IPS-15b (cell line): ENCODE results near the gene PARVA.

Source experiments
- H3K27me3 ChIP-seq: one replicate; pipeline ENCODE4 v1.6.1; 2013; ENCODE audit warnings: low read length; ENCODE audit not compliant: control insufficient read depth, insufficient read depth
- H3K36me3 ChIP-seq: one replicate; pipeline ENCODE4 v1.6.1; 2013; ENCODE audit warnings: low read length; ENCODE audit not compliant: control insufficient read depth, insufficient read depth
- H3K4me1 ChIP-seq: one replicate; pipeline ENCODE4 v1.6.1; 2013; ENCODE audit warnings: mild to moderate bottlenecking, low read length; ENCODE audit not compliant: control insufficient read depth, insufficient read depth
- H3K4me3 ChIP-seq: one replicate; pipeline ENCODE4 v1.5.1; 2013; ENCODE audit warnings: low read depth, low read length
- H3K9ac ChIP-seq: one replicate; pipeline ENCODE4 v1.6.1; 2013; ENCODE audit warnings: low read depth, mild to moderate bottlenecking, low read length
- H3K9me3 ChIP-seq: one replicate; pipeline ENCODE4 v1.6.1; 2013; ENCODE audit warnings: mild to moderate bottlenecking, low read length; ENCODE audit not compliant: control insufficient read depth, insufficient read depth

The PARVA gene

GRCh38 chr11:12394601-12395000 is 17.2 kb downstream of the PARVA start:
- Histone ChIP-seq H3K4me3 (no peak overlapping the region), H3K9me3 (peaks cover 3% of the 10 kb centered on the region), H3K4me1 (no peaks in the 10 kb centered on the region), H3K36me3 (no peaks in the 10 kb centered on the region), H3K9ac (no peak overlapping the region), H3K27me3 (no peaks in the 10 kb centered on the region)

GRCh38 chr11:12395333-12395732 is 18.0 kb downstream of the PARVA start:
- H3K4me1 ChIP-seq = no peaks in the 10 kb centered on the region
- no peak overlapping the region for H3K9ac ChIP-seq
- peaks cover 3% of the 10 kb centered on the region for H3K9me3 ChIP-seq
- no peak overlapping the region for H3K4me3 ChIP-seq
- H3K36me3 ChIP-seq = no peaks in the 10 kb centered on the region
- H3K27me3 ChIP-seq = no peaks in the 10 kb centered on the region

GRCh38 chr11:12397931-12398334 is 20.6 kb downstream of the PARVA start:
- Histone ChIP-seq H3K9ac (no peak overlapping the region), H3K9me3 (peaks cover 3% of the 10 kb centered on the region), H3K27me3 (no peaks in the 10 kb centered on the region), H3K4me1 (no peaks in the 10 kb centered on the region), H3K36me3 (no peaks in the 10 kb centered on the region), H3K4me3 (no peak overlapping the region)

- H3K27me3 ChIP-seq = no peaks in the 10 kb centered on the region
- H3K4me1 ChIP-seq = no peaks in the 10 kb centered on the region
- no peak overlapping the region for H3K9ac ChIP-seq
- peaks cover 3% of the 10 kb centered on the region for H3K9me3 ChIP-seq
- H3K4me3 ChIP-seq = no peak overlapping the region
- no peaks in the 10 kb centered on the region for H3K36me3 ChIP-seq
Measured at GRCh38 chr11:12399355-12399754, 22.0 kb downstream of the PARVA start.

GRCh38 chr11:12402025-12402424 is 24.7 kb downstream of the PARVA start:
- Histone ChIP-seq H3K9ac (no peak overlapping the region), H3K4me1 (no peaks in the 10 kb centered on the region), H3K36me3 (no peaks in the 10 kb centered on the region), H3K27me3 (no peaks in the 10 kb centered on the region), H3K9me3 (no peaks in the 10 kb centered on the region), H3K4me3 (no peak overlapping the region)

GRCh38 chr11:12402691-12403120 is 25.3 kb downstream of the PARVA start:
- Histone ChIP-seq H3K9me3 (no peaks in the 10 kb centered on the region), H3K4me1 (no peaks in the 10 kb centered on the region), H3K9ac (no peak overlapping the region), H3K27me3 (no peaks in the 10 kb centered on the region), H3K36me3 (no peaks in the 10 kb centered on the region), H3K4me3 (no peak overlapping the region)

- Histone ChIP-seq H3K36me3 (no peaks in the 10 kb centered on the region), H3K4me1 (no peaks in the 10 kb centered on the region), H3K9ac (no peak overlapping the region), H3K9me3 (no peaks in the 10 kb centered on the region), H3K4me3 (no peak overlapping the region), H3K27me3 (no peaks in the 10 kb centered on the region)
Measured at GRCh38 chr11:12403122-12403996, 26.0 kb downstream of the PARVA start.

- Histone ChIP-seq H3K4me3 (no peak overlapping the region), H3K36me3 (no peaks in the 10 kb centered on the region), H3K9me3 (no peaks in the 10 kb centered on the region)
Measured at GRCh38 chr11:12403997-12404350, 26.6 kb downstream of the PARVA start.

GRCh38 chr11:12404436-12404835 is 27.1 kb downstream of the PARVA start:
- Histone ChIP-seq H3K4me3 (no peak overlapping the region), H3K27me3 (no peaks in the 10 kb centered on the region), H3K4me1 (no peaks in the 10 kb centered on the region), H3K9ac (no peak overlapping the region), H3K36me3 (no peaks in the 10 kb centered on the region), H3K9me3 (no peaks in the 10 kb centered on the region)

More at GRCh38 chr11:12403997-12404350, 26.6 kb downstream of the PARVA start:
- no peaks in the 10 kb centered on the region for H3K4me1 ChIP-seq
- no peaks in the 10 kb centered on the region for H3K27me3 ChIP-seq
- H3K9ac ChIP-seq = no peak overlapping the region

- peaks cover 8% of the 10 kb centered on the region for H3K4me1 ChIP-seq
- H3K36me3 ChIP-seq = no peaks in the 10 kb centered on the region
- H3K9me3 ChIP-seq = no peaks in the 10 kb centered on the region
- no peaks in the 10 kb centered on the region for H3K27me3 ChIP-seq
- H3K9ac ChIP-seq = no peak overlapping the region
- no peak overlapping the region for H3K4me3 ChIP-seq
Measured at GRCh38 chr11:12408156-12408770, 30.9 kb downstream of the PARVA start.

- Histone ChIP-seq H3K9ac (no peak overlapping the region), H3K4me1 (peaks cover 8% of the 10 kb centered on the region), H3K4me3 (no peak overlapping the region), H3K36me3 (no peaks in the 10 kb centered on the region), H3K27me3 (no peaks in the 10 kb centered on the region), H3K9me3 (no peaks in the 10 kb centered on the region)
Measured at GRCh38 chr11:12409621-12410005, 32.2 kb downstream of the PARVA start.
